ENCODE measurements around the gene MSMB.

The MSMB gene

GRCh38 chr10:46031648-46032532 lies 14.2 kb downstream of the MSMB start:
- no peak for DNase-seq

- peak; percentile 91 for DNase-seq
These were observed 15.8 kb downstream of the MSMB start, which contains the start of gene NCOA4 for GRCh38 chr10:46030091-46030937. Gene NCOA4, minus strand, starts transcription at chr10:46030623. Its CDS starts 13,943 bp downstream, at chr10:46016680.

- DNase-seq, result no peak
These were observed 16.5 kb downstream of the MSMB start for GRCh38 chr10:46029461-46030030.

- no peak for DNase-seq
These were observed 17.2 kb downstream of the MSMB start for GRCh38 chr10:46028584-46029460.

GRCh38 chr10:46026106-46026505 lies 20.0 kb downstream of the MSMB start:
- no peak for DNase-seq

GRCh38 chr10:46025406-46025805 lies 20.7 kb downstream of the MSMB start:
- no peak for DNase-seq

- DNase-seq, result no peak
These were observed 21.1 kb downstream of the MSMB start for GRCh38 chr10:46024948-46025347.

- peak; percentile 56 for DNase-seq
These were observed 22.9 kb downstream of the MSMB start for GRCh38 chr10:46022978-46023702.

GRCh38 chr10:46020344-46020657 lies 25.8 kb downstream of the MSMB start:
- no peak for DNase-seq

GRCh38 chr10:46019569-46020343 lies 26.3 kb downstream of the MSMB start:
- DNase-seq, result no peak

- DNase-seq, result no peak
These were observed 26.9 kb downstream of the MSMB start for GRCh38 chr10:46019177-46019528.

GRCh38 chr10:46018453-46019176 lies 27.5 kb downstream of the MSMB start:
- no peak for DNase-seq

GRCh38 chr10:46017733-46018132 lies 28.3 kb downstream of the MSMB start:
- no peak for DNase-seq

- no peak for DNase-seq
These were observed 29.3 kb downstream of the MSMB start for GRCh38 chr10:46016811-46017210.

GRCh38 chr10:46016190-46016589 lies 29.9 kb downstream of the MSMB start:
- DNase-seq, result no peak

GRCh38 chr10:46014683-46015405 lies 31.2 kb downstream of the MSMB start:
- DNase-seq, result no peak

GRCh38 chr10:46014206-46014605 lies 31.9 kb downstream of the MSMB start:
- no peak for DNase-seq

- DNase-seq, result no peak
These were observed 33.3 kb downstream of the MSMB start for GRCh38 chr10:46012746-46013145.

GRCh38 chr10:46006219-46006618 lies 39.9 kb downstream of the MSMB start:
- DNase-seq, result no peak

GRCh38 chr10:46005383-46005782 lies 40.7 kb downstream of the MSMB start:
- no peak for DNase-seq

All from activated T-cell treated with anti-CD3 and anti-CD28 coated beads for 4 hours (primary cell).